ENCODE measurements around the gene ARHGAP24.

- TF ChIP-seq CTCF (IDR thresholded peaks at IDR 0.05) (no peak), EZH2 (IDR thresholded peaks at IDR 0.05; ENCODE audit: borderline replicate concordance, insufficient read depth, low read depth, low read length, poor library complexity, severe bottlenecking) (no peak)
These were observed 303.7 kb downstream of the ARHGAP24 start for GRCh38 chr4:85778632-85779131.
